Esophagus muscularis mucosa (tissue), 4 donors: ENCODE measurements around the gene PDGFA. TPM values are rescaled to one million over a fixed set of nuclear protein-coding genes. Genes with fewer than 3 reads are reported as not detected.

Source experiments
- DNase-seq: peaks from one replicate; pipeline ENCODE4 v3.0.0-alpha.2; 2017; ENCODE audit errors: extremely low spot score
- H3K27ac ChIP-seq, 4 donors: fragments of 200-600 bp; sonication (generic); replicated peaks in 1 of 4; 1 replicate in 3 of 4; 2 replicates in 1 of 4; pipeline ENCODE4 v1.5.1; 2016 to 2019; ENCODE audit warnings: mild to moderate bottlenecking in 1 of 4
- H3K27me3 ChIP-seq, 4 donors: fragments of 200-600 bp; sonication (generic); one replicate each; pipeline versions ENCODE4 v1.5.1 to v1.6.0; 2016 to 2019
- H3K36me3 ChIP-seq, 4 donors: fragments of 200-600 bp; sonication (generic); one replicate each; pipeline ENCODE4 v1.5.1; 2016 to 2019
- H3K4me1 ChIP-seq, 4 donors: fragments of 200-600 bp; sonication (generic); one replicate each; pipeline ENCODE4 v1.5.1; 2016 to 2019
- H3K4me3 ChIP-seq, 4 donors: fragments of 200-600 bp; sonication (generic); 1 replicate in 2 of 4; 2 replicates in 2 of 4; pipeline ENCODE4 v1.5.1; 2016 to 2019; ENCODE audit warnings: mild to moderate bottlenecking in 4 of 4, moderate library complexity in 1 of 4
- H3K9me3 ChIP-seq, 4 donors: fragments of 200-600 bp; sonication (generic); 1 replicate in 3 of 4; 2 replicates in 1 of 4; pipeline ENCODE4 v1.5.1; 2016 to 2019
- EP300 ChIP-seq: sonication (generic); formaldehyde crosslinking; IDR thresholded peaks from one replicate; pipeline ENCODE4 v1.6.1; 2017; ENCODE audit warnings: antibody characterized with exemption
- POLR2A ChIP-seq: fragments of 450-650 bp; IDR thresholded peaks from one replicate; pipeline ENCODE4 v1.6.1; 2017; ENCODE audit warnings: antibody characterized with exemption, moderate library complexity, mild to moderate bottlenecking, low read depth
- POLR2AphosphoS5 ChIP-seq, 2 donors: sonication (generic); formaldehyde crosslinking; IDR thresholded peaks; one replicate each; pipeline ENCODE4 v1.6.1; 2017; ENCODE audit warnings: antibody characterized with exemption in 2 of 2
- WGBS: methylation state at CpG from one replicate; pipeline ENCODE4 v1.1.5; 2018; 5-methylcytosine and 5-hydroxymethylcytosine counted together
- intact Hi-C: fragments of 100-400 bp; cut with DNase I; formaldehyde crosslinking; loops from one replicate; pipeline ENCODE4 v1.15.1; 2023
- total RNA-seq, 4 donors: library from RNA; depleted of rRNA; stranded (reverse); fragments of >200 nt; gene quantifications; one replicate each; pipeline versions ENCODE4 v1.1.0 to v1.2.1, GENCODE V29; 2016
- TF ChIP-seq, protein P1 (sequence below), 3 experiments: fragments of 200-600 bp in 2 of 3; fragments of 450-650 bp in 1 of 3; sonication (generic) in 2 of 3; IDR thresholded peaks; one replicate each; pipeline ENCODE4 v1.5.1; 2017 to 2019; ENCODE audit warnings: antibody characterized with exemption in 3 of 3, mild to moderate bottlenecking in 2 of 3, moderate library complexity in 1 of 3

Gene PDGFA
- total RNA-seq, 4 donors from 2014 or later: 88.0 to 184 (median 119) TPM

DNA sequence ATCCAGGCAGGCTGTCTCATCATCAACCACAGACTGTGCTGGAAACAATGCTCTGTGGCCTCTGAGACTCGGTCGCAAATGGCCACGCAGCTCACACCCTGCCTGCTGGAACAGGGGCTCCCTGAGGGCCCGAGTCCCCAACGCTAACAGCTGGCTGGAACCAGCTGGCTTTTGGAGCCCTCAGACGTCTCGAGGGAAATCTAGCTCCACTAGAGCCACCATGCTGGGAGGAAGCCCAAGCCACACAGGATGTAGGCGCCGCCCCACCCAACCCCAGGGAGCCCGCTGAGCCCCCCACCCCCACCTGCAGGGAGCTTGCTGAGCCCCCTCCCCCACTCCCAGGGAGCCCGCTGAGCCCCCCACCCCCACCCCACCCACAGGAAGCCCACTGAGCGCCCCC is 21.4 kb upstream of the PDGFA start:
- intact Hi-C loops: no loop called here
- no peak for TF ChIP-seq POLR2A
- no peak for TF ChIP-seq POLR2AphosphoS5 (IDR thresholded peaks at IDR 0.05)
- TF ChIP-seq, protein P1, sequence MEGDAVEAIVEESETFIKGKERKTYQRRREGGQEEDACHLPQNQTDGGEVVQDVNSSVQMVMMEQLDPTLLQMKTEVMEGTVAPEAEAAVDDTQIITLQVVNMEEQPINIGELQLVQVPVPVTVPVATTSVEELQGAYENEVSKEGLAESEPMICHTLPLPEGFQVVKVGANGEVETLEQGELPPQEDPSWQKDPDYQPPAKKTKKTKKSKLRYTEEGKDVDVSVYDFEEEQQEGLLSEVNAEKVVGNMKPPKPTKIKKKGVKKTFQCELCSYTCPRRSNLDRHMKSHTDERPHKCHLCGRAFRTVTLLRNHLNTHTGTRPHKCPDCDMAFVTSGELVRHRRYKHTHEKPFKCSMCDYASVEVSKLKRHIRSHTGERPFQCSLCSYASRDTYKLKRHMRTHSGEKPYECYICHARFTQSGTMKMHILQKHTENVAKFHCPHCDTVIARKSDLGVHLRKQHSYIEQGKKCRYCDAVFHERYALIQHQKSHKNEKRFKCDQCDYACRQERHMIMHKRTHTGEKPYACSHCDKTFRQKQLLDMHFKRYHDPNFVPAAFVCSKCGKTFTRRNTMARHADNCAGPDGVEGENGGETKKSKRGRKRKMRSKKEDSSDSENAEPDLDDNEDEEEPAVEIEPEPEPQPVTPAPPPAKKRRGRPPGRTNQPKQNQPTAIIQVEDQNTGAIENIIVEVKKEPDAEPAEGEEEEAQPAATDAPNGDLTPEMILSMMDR (IDR thresholded peaks at IDR 0.05): no peak
- no peak for TF ChIP-seq EP300
- no peaks in the 10 kb centered on the region for H3K27me3 ChIP-seq
- H3K4me3 ChIP-seq: no peak overlapping the region
- H3K4me1 ChIP-seq: peaks cover 17 to 23% (median 19%) of the 10 kb centered on the region in 4 donors
- no peak for DNase-seq
- H3K36me3 ChIP-seq: no peaks in the 10 kb centered on the region
- no peaks in the 10 kb centered on the region for H3K9me3 ChIP-seq
- no peak overlapping the region for H3K27ac ChIP-seq
- WGBS: 96% methylated on average over 7 of the region's 12 CpGs

DNA sequence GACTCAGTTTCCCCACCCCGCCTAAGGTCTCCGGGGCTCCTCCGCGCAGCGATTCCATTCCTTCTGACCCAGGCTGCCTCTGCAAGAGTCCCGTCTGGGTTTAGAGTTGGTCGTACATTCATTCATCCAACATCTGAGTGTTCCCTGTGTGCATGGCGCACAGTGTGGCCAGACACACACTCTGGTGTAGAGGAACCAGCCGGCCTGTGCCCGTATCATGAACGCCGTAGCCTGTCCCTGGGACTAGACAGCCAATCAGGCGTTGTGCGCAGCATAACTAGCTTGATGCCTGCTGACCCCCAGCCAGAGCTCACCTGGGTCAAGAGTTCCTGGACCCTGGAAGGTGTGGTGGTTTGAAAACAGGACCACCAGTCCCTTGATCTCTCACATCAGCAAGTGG is 20.9 kb upstream of the PDGFA start:
- no peak overlapping the region for H3K27ac ChIP-seq
- DNase-seq: no peak
- 95% methylated on average over 12 of the region's 14 CpGs for WGBS
- H3K36me3 ChIP-seq: no peaks in the 10 kb centered on the region
- peaks cover 17 to 23% (median 19%) of the 10 kb centered on the region in 4 donors for H3K4me1 ChIP-seq
- no peaks in the 10 kb centered on the region for H3K9me3 ChIP-seq
- intact Hi-C loops: no loop called here
- TF ChIP-seq POLR2A: no peak
- TF ChIP-seq EP300: no peak
- TF ChIP-seq POLR2AphosphoS5 (IDR thresholded peaks at IDR 0.05): no peak
- TF ChIP-seq, protein P1 (IDR thresholded peaks at IDR 0.05): no peak
- no peak overlapping the region for H3K4me3 ChIP-seq
- H3K27me3 ChIP-seq: no peaks in the 10 kb centered on the region

DNA sequence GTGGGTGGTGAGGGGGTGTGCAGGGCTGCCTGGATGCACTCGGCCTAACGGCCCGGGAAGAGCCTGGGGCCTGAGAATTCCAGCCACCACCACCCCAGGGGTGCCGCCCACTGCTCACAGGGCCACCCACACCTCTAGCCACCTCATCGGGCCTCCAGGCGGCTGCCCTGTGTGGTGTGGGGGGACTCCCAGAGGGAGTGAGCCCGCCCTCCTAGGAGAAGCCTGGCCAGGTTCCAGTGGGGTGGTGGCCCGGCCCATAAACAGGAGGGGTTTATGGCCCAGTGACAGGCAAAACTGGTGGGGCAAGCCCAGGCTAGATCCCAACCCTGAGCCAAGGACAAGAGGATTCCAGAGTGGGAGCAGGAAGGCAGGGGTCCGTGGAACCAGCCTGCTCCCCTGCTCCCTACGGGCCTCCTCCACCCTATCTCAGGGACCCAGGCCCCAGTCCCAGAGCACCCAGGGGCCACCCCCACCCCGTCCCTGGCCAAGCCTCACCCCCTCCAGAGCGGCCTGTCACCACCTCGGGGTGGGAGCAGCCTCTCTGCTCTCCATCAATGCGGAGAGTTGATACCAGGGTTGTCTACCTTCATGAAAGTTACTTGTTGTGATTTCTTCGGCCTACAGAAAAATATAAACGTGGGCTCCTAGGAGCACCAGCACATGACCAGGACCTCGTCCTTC is 20.2 kb upstream of the PDGFA start:
- no peaks in the 10 kb centered on the region for H3K9me3 ChIP-seq
- no peak overlapping the region for H3K4me3 ChIP-seq
- 86% methylated on average over 6 of the region's 17 CpGs for WGBS
- H3K27ac ChIP-seq: no peak overlapping the region
- no peak for DNase-seq
- no peak for TF ChIP-seq EP300
- no peak for TF ChIP-seq POLR2A
- no peaks in the 10 kb centered on the region for H3K27me3 ChIP-seq
- H3K4me1 ChIP-seq: peaks cover 17 to 23% (median 19%) of the 10 kb centered on the region in 4 donors
- intact Hi-C loops: no loop called here
- no peaks in the 10 kb centered on the region for H3K36me3 ChIP-seq

DNA sequence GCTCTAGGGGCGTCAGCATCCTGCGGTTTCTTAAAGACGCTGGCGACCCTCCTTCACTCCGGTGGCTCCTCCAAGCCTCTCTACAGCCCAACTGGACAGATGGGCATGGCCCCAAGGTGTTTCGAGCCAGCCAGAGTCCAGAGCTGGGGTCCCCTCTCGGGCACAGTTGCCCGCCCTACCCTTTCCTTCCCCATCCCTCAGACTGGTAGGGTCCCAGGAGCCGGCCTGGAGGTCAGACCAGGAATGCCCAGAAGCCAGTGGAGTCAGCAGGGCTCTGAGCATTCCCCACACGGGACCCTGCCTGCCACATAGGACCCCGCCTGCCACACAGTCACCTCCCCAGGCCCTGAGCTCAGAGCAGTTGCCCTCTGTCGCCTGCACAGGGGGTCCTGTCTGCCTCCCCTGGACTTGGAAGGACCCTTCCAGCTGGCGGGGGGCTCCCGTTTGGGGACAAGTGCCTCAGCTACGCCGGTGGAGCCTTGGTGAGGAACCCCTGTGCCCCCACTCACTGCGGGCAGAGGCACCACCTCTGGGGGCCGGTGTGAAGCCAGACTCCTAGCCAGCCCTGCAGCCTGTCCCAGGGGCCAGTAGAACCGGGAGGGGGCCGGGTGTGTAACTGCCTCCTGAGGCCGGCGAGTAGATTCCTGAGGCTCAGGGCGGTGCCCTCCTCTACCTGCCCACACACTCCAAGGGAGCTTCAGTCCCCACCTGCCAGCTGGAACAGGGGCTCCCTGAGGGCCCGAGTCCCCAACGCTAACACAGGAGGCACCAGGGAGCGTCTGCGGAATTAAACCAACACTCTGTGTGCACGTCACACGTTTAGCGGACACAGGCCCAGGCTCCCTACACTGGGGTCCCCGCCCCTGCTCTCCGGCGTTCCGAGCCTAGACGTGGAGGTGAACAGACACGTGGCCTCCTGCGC is 19.4 kb upstream of the PDGFA start:
- 85% methylated on average over 23 of the region's 37 CpGs for WGBS
- Histone ChIP-seq H3K27ac (no peak overlapping the region), H3K36me3 (no peaks in the 10 kb centered on the region), H3K27me3 (no peaks in the 10 kb centered on the region), H3K4me1 (peaks cover 17 to 23% (median 19%) of the 10 kb centered on the region in 4 donors), H3K9me3 (no peaks in the 10 kb centered on the region), H3K4me3 (no peak overlapping the region)
- DNase-seq: no peak
- TF ChIP-seq POLR2A: no peak
- TF ChIP-seq EP300: no peak
- TF ChIP-seq, protein P1 (IDR thresholded peaks at IDR 0.05): no peak
- no peak for TF ChIP-seq POLR2AphosphoS5 (IDR thresholded peaks at IDR 0.05)
- intact Hi-C loops: no loop called here

DNA sequence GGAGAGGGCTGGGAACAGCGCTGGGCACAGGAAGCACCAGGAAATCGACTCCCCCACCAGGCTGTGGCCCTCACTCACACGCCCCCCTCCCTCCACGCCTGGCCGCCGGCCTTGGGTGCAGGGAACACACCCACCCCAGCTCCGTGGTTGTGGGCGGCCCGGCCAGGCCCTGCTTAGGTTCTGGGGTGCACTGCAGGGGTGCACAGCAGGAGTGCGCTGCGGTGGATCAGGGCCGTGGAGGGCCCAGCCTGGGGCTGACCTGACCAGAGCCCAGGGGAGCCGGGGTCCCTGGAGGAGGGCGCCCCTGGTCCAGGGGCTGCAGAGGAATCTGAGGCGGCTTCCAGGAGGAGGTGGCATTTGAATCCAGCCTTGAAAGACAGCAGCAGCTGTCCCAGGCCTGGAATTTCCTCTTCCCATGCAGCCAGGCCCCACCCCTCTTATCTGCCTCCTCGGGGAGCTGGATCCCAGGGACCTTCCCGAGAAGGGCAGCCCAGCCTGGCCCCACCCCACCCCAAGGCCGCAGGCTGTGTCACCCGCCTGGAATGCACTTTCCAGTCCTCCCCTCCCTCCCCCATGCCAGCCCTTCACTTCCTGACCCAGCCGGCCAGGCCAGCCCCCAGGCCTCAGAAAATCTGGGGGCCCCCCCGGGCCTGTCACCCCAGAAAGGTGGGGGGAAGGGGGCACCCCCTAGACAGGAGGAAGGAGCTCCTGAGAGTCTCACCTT is 18.4 kb upstream of the PDGFA start:
- no peak for DNase-seq
- Histone ChIP-seq H3K4me3 (no peak overlapping the region), H3K27ac (no peak overlapping the region), H3K9me3 (no peaks in the 10 kb centered on the region), H3K27me3 (no peaks in the 10 kb centered on the region), H3K36me3 (no peaks in the 10 kb centered on the region), H3K4me1 (peaks cover 15 to 19% (median 17%) of the 10 kb centered on the region in 4 donors)
- no peak for TF ChIP-seq POLR2A
- no peak for TF ChIP-seq EP300
- TF ChIP-seq, protein P1 (IDR thresholded peaks at IDR 0.05): no peak
- no peak for TF ChIP-seq POLR2AphosphoS5 (IDR thresholded peaks at IDR 0.05)
- intact Hi-C loops: no loop called here
- WGBS: 55% methylated on average over 18 of the region's 21 CpGs
